Ishikawa (cell line): ENCODE measurements around the gene GVQW3.

Experiments used
- CEBPB ChIP-seq: IDR thresholded peaks from 2 replicates; pipeline ENCODE4 v1.6.1; 2012
- CREB1 ChIP-seq: IDR thresholded peaks from 2 replicates; pipeline ENCODE4 v1.6.1; 2012; ENCODE audit warnings: low read depth
- EGR1 ChIP-seq: IDR thresholded peaks from 2 replicates; pipeline ENCODE4 v1.6.1; 2012
- EP300 ChIP-seq: IDR thresholded peaks from 2 replicates; pipeline ENCODE4 v1.6.1; 2012; ENCODE audit warnings: borderline replicate concordance
- FOXM1 ChIP-seq: IDR thresholded peaks from 2 replicates; pipeline ENCODE4 v1.6.1; 2012; ENCODE audit warnings: low read depth, borderline replicate concordance
- MAX ChIP-seq: IDR thresholded peaks from 2 replicates; pipeline ENCODE4 v1.6.1; 2012
- NFIC ChIP-seq: IDR thresholded peaks from 2 replicates; pipeline ENCODE4 v1.6.1; 2012
- RAD21 ChIP-seq: IDR thresholded peaks from 2 replicates; pipeline ENCODE4 v1.6.1; 2012; ENCODE audit warnings: low read depth
- REST ChIP-seq: IDR thresholded peaks from 2 replicates; pipeline ENCODE4 v1.6.1; 2012; ENCODE audit warnings: low read depth, mild to moderate bottlenecking
- TAF1 ChIP-seq: IDR thresholded peaks from 2 replicates; pipeline ENCODE4 v1.6.1; 2012; ENCODE audit warnings: low read depth, mild to moderate bottlenecking
- TCF12 ChIP-seq: IDR thresholded peaks from 2 replicates; pipeline ENCODE4 v1.6.1; 2012; ENCODE audit warnings: low read depth
- TEAD4 ChIP-seq: IDR thresholded peaks from 2 replicates; pipeline ENCODE4 v1.6.1; 2012
- USF1 ChIP-seq: IDR thresholded peaks from 2 replicates; pipeline ENCODE4 v1.6.1; 2012
- YY1 ChIP-seq: IDR thresholded peaks from 2 replicates; pipeline ENCODE4 v1.6.1; 2012; ENCODE audit warnings: low read depth
- ZBTB7A ChIP-seq: IDR thresholded peaks from 2 replicates; pipeline ENCODE4 v1.6.1; 2012; ENCODE audit warnings: low read depth

The GVQW3 gene

GRCh38 chr11:76337469-76337868 lies 43.7 kb upstream of the GVQW3 start:
- TF ChIP-seq TCF12 (no peak), NFIC (no peak), MAX (no peak), TAF1 (no peak), EP300 (no peak), TEAD4 (no peak), FOXM1 (no peak), ZBTB7A (no peak), EGR1 (no peak), CEBPB (no peak)

- TF ChIP-seq YY1, result no peak
- no peak for TF ChIP-seq CREB1
- no peak for TF ChIP-seq EP300
- TF ChIP-seq CEBPB, result no peak
- TF ChIP-seq TAF1, result no peak
- TF ChIP-seq MAX, result no peak
- TF ChIP-seq FOXM1, result no peak
- no peak for TF ChIP-seq TCF12
- no peak for TF ChIP-seq EGR1
- TF ChIP-seq TEAD4, result no peak
Observed at GRCh38 chr11:76337923-76338322, 43.2 kb upstream of the GVQW3 start.

GRCh38 chr11:76339221-76339620 lies 41.9 kb upstream of the GVQW3 start:
- TF ChIP-seq NFIC (no peak), CREB1 (no peak), TEAD4 (no peak), FOXM1 (no peak), ZBTB7A (no peak), MAX (no peak), TCF12 (no peak), USF1 (no peak), YY1 (no peak), REST (no peak)

GRCh38 chr11:76347466-76347865 lies 33.7 kb upstream of the GVQW3 start:
- TF ChIP-seq YY1, result no peak
- TF ChIP-seq TEAD4, result no peak
- TF ChIP-seq RAD21, result no peak; the same call in 1 of the 2 replicates
- TF ChIP-seq FOXM1, result no peak
- no peak for TF ChIP-seq EGR1
- no peak for TF ChIP-seq EP300

GRCh38 chr11:76348348-76348747 lies 32.8 kb upstream of the GVQW3 start:
- TF ChIP-seq TEAD4 (no peak), CREB1 (no peak), NFIC (no peak), YY1 (no peak), USF1 (no peak), TCF12 (no peak), RAD21 (no peak), MAX (no peak), TAF1 (no peak), CEBPB (no peak)

- no peak for TF ChIP-seq TEAD4
- TF ChIP-seq MAX, result no peak
- TF ChIP-seq CREB1, result no peak
- TF ChIP-seq ZBTB7A, result no peak
- no peak for TF ChIP-seq EP300
- TF ChIP-seq EGR1, result no peak
- no peak for TF ChIP-seq TAF1
- no peak for TF ChIP-seq YY1
- no peak for TF ChIP-seq REST
- TF ChIP-seq USF1, result no peak
- no peak for TF ChIP-seq CEBPB
- TF ChIP-seq FOXM1, result no peak
- TF ChIP-seq TCF12, result no peak
- TF ChIP-seq RAD21, result no peak
- TF ChIP-seq NFIC, result no peak
Observed at GRCh38 chr11:76355172-76355571, 26.0 kb upstream of the GVQW3 start.
